Amygdala (tissue), 56 donors: ENCODE measurements around the gene FAM110A.
A peak's percentile ranks its signal among the peaks of the same experiment; 100 is the strongest.
"Not testable (repeated sequence)": the region's sequence is repeated elsewhere in the genome, so short reads cannot be mapped to it uniquely, and the experiment has no call there.

Experiments
- DNase-seq, 56 donors: peaks; one replicate each; lab custom pipeline; 2025; lab: John Stamatoyannopoulos, UW

The FAM110A gene

GRCh38 chr20:891706-892080, 58.2 kb downstream of the FAM110A start:
- DNase-seq: peak in 1 of 56 donors; percentile 36

- not testable (repeated sequence) for DNase-seq
Measured at GRCh38 chr20:892371-892770, 58.9 kb downstream of the FAM110A start.
